OCI-LY1 (cell line): ENCODE measurements around the gene TLCD3B.

Source experiments
- CTCF ChIP-seq: fragments of 200-600 bp; sonication (generic), shearing (Covaris generic); IDR thresholded peaks from 2 replicates; pipeline ENCODE4 v1.5.1; 2017; ENCODE audit warnings: mild to moderate bottlenecking, antibody characterized with exemption, low read length, moderate library complexity, mixed read lengths
- EZH2 ChIP-seq: fragments of 200-600 bp; sonication (generic), shearing (Covaris generic); IDR thresholded peaks from 2 replicates; pipeline ENCODE4 v1.8.0; 2017; ENCODE audit warnings: borderline replicate concordance, mixed run types, mild to moderate bottlenecking, antibody characterized with exemption, low read length, moderate library complexity, mixed read lengths

DNA sequence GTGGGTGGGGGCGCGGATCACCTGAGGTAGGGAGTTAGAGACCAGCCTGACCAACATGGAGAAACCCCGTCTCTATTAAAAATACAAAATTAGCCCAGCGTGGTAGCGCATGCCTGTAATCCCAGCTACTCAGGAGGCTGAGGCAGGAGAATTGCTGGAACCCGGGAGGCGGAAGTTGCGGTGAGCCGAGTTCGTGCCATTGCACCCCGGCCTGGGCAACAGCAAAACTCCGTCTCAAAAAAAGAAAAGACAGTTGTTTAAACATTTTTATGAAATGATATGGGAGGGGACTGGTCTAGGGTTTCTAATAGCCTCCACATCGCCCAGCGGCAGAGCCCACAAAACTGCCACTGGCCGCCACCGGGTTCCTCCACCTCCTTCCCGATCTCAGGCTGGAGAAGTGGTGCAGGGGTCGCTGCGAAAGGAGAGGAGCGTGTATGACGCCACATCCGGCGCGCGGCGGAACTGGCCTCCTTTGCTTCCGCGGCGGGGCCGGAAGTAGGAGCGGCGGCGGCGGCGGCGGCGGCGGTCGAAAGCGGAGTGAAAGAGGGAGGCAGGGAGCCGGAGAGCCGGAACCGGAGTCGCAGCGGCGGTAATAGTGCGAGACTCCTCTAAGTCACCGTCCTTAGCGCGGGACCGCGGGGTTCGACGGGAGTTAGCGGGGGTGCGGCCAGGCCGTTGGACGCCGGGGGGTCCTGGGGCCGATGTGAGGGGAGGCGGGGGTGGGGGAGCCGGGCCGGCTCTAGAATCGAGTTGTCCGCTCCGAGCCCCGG lies 44.6 kb upstream of the TLCD3B start, which contains the start of gene PPP4C:
- TF ChIP-seq CTCF, result no peak
- TF ChIP-seq EZH2, result no peak
